ENCODE data around the gene TMCO4.

Gene TMCO4

DNA sequence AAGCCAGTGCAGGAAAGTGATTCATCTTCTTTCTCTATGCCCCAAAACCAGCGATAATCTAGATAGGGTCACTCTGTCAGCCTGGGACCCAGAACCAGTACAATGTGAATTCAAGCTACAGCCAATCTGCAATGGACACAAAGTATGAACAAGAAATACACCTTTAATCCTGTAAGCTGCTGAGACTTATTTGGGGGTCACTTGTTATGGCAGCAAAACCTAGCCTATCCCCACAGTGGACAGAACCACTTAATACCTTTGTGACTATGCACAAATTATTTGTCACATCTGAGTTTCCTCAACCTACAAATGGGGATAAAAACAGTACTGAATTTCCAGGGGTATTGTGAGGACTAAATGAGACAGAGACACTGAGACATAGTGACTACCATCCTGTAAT, 50.0 kb downstream of the TMCO4 start:
- no peak for DNase-seq (ENCODE audit: low read depth in 2 of 2)

DNA sequence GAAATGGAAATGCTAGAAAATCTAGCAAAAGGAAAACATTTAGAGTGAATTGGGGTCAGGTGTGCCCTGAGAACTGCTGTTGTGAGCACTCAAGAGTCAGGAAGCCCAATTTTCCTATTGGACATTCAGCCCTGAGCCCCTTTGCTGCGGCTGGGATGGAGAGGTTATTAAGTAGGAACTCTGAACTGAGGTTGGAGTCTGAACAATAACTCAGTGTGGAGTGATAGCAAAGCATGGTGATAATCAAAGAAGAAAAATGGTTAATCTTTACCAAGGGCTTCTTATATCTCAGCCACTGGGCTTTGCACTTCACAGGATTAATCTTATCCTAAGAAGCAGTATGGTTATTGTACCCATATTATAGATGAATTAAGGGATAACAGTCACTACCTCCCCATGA, 52.0 kb downstream of the TMCO4 start:
- DNase-seq (ENCODE audit: low read depth in 2 of 2) = no peak

DNA sequence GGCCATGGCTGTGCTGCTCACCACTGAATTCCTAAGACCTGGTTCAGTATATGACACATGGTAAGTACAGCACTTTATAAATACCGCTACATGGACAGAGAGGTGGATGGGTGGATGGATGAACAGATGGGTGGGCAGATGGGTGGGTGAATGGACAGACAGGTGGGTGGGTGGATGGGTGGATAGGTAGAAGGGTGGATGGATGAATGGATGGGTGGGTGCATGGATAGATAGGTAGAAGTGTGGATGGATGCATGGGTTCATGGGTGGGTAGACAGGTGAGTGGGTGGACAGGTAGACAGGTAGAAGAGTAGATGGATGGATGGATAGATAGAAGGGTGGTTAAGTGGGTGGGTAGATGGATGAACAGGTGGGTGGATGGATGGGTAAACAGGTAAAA, 54.8 kb downstream of the TMCO4 start:
- DNase-seq (ENCODE audit: low read depth in 2 of 2) = no peak

DNA sequence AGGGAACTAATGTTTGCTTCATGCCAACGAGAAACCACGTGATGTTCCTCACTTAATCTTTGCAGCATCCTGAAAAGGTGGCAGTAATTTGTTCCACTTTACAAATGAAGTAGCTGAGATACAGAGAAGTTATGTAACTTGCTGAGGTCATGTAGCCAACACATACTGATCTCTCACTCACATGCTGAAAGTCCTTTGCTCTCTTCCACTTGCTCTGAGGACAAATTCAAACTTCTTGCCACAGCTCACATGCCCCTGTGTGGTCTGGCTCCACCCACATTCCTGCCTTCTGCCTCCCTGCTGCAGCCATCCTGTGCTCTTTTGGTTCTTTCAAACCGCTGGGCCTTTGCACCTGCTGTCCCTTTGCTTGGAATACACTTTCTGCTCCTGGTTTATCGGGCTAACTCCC, 55.4 kb downstream of the TMCO4 start:
- DNase-seq (ENCODE audit: low read depth in 2 of 2) = no peak

DNA sequence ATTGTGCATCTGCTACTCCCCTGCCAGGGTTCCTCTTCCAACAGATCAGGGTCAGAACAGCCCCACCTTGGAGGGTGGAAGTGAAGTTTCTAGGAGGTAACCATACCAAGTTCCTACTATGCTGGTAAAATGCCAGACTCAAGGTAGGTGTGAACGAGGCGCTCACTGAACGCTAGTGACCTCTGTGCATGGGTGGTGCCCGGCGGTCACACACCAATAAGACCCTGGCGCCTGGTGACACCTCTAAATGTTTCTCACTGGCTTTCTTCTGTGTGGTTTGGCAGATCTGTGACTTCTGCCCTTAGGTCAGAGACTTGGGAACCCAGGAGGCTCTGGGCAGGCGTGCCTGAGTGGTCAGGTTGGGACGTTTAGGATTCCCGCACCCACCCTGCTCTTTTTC, 55.9 kb downstream of the TMCO4 start:
- no peak for DNase-seq (ENCODE audit: low read depth in 2 of 2)

DNA sequence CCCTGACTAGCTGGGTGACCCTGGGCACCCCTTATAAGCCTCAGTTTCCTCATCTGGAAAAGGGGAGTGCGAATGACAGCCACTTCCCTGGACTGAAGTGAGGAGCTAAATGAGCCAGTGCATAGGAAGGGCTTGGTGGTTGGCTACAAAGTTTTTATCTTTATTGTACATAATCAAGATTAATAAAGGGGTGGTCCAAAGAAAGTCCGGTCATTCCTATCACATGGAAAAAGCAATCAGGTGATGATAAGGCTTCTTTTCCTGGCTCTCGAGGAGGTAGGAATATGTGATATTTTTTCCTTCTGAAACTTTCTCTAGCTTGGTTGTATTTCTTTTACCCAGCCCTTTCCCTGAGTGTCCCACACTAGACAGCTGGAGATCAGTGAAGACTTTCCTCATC, 56.5 kb downstream of the TMCO4 start:
- DNase-seq (ENCODE audit: low read depth in 2 of 2) = no peak

DNA sequence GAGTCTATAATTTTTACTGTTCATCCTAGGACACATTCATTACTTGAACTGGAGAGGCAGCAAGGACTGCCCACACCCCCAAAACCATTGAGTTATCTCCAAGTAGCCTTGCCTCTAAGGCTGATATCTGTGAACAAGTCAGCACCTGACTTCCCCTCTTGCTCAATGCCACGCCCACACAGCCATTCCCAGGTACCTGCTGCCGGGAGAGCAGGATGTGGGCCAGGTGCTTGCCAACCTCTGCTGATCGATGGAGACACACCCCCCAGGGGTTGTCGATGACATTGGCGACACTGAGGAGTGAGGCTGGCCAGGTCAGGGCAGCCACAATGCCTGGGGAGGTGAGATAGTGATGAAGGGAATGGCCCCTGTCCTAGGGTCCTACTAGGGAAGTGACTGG, 60.1 kb downstream of the TMCO4 start:
- no peak for DNase-seq (ENCODE audit: low read depth in 2 of 2)

DNA sequence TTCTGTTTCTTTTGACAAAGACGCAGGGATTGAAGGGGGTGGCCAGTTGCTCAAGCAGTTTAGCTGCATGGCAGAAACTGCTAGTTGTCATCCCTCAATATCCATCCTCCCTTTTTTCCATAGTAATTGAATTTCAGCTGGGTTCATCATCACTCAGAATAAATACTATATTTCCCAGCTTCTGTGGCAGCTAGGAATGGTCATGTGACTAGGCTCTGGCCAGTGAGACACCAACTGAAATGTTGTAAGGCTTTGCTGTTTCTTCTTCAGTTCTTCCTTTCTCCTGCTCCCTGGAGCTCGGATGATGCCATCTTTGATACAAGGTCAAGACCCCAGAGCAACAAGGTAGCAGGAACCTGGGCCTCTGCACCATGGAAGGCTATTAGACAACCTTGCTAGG, 61.0 kb downstream of the TMCO4 start:
- DNase-seq (ENCODE audit: low read depth in 2 of 2) = no peak

DNA sequence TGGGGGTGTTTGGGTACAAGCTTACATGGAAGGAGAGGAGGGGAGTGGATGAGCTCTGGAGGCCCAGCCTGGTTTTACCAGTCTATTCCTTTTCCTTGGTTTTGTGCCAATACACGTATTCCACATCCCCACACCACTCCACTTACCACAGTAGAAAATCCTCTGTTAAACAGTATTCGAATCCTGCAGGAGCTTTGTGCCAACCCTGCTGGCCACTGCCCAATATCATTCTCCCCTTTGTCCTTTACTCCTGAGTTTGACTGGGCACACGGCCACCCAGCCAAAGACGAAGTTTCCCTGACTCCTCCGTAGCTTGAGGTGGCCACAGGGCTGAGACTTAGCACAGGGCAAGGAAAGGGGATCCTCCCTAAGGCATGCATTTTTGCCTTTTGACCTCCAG, 61.6 kb downstream of the TMCO4 start:
- no peak for DNase-seq (ENCODE audit: low read depth in 2 of 2)

DNA sequence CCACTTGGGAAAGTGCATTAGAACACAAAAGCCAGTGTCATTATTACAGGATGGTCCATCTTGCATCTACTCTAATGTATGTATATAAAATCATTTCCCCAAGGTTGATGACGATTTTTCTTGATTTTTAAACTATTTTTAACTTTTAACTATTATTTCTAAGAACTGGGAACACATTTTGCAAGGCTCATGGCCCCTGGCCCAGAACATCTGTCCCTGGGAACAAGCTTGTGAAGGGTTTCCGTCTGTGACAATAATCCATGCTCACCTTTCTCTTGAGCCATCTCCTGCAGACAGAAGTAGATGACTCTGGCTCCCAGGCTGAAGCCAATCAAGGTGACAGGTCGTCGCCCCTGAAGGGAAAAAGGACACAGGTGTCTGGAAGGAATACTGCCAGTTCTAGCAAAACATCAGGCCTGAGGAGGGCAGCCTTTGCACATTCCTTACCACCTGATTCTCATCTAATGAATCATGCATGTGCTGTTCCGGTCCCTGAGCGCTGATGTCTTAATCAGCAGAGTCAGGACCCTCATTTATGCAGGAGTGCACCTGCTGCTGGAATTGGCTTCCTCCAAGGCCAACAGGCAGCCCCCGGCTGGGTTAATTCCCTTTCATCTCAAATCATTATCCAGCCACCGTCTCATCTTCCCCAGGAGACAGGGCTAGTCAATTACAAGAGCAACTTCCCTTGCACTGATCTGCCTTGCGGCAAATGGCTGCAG, 62.5 kb downstream of the TMCO4 start:
- DNase-seq (ENCODE audit: low read depth in 2 of 2) = no peak

DNA sequence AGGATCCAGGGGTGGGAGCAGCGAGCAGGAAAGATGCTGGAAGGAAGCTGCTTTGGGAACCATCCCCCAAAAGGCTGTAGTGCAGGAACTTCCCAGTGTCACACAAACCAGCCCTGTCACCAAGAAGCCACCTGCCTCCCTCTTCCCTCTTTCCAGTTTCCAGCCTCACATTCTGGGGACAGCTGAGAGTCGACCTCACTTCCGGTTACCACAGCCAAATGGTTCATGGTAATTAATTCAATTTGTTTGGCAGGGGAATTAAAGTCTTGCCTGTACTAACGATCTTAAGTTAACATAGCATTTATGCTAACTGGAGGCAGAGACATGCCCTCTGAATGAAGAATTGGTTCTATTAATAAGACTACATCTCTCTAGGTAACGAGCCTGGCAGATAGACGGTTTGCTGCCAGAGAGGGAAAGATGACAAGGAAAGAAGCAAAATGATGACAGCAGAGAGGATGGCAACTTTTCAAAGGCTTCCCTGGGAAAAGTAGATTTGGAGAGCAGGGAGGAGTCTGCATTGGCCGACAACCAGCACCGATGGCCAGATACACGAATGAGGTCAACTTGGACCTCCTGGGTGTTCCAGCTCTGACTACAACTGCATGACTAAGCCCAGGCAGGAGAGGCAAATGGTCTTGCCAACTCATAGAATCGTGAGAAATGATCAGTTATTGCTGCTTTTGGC, 64.1 kb downstream of the TMCO4 start:
- no peak for DNase-seq (ENCODE audit: low read depth in 2 of 2)

DNA sequence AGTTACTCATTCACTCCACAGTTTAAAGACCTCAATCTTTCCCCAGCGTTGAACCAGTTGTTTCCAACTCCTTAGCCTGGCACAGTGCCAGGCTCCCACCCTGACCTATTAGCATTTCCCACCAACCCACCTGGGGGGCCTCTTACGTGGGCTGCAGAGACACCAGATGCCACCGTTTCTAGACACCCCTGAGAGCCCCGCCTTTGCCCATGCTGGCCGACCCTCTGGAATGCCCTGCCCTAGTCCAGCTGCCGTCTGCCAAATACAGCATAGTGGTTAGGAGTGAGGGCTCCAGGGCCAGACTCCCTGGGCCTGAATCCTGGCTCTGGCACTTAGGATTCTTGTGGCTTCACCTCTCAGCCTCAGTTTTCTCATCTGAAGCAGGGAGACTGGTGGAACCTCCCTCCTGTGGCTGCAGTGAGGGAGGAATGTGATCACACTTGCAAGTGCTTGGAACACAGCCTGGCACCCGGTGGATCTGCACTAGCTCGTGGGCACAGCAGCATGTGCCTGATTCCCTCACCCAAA, 65.2 kb downstream of the TMCO4 start:
- DNase-seq (ENCODE audit: low read depth in 2 of 2) = no peak

DNA sequence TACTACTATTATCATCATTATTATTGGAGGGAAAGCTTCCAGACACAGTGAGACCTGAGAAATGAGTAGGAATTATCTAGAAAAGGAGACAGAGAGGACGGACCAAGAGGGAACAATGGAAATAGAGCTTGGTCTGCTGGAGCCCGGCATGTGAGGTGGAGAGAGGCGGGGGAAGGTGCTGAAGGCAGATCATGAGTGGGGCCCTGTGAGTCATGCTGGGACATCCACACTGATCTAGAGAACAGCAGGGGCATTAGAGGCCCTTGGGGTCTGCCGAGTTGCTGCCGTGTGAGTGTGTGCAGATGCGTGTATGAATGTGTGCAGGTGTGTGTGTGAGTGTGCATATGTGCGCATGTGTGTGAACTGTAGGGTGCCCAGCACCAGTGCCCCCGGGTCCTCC, 65.7 kb downstream of the TMCO4 start:
- no peak for DNase-seq (ENCODE audit: low read depth in 2 of 2)

DNA sequence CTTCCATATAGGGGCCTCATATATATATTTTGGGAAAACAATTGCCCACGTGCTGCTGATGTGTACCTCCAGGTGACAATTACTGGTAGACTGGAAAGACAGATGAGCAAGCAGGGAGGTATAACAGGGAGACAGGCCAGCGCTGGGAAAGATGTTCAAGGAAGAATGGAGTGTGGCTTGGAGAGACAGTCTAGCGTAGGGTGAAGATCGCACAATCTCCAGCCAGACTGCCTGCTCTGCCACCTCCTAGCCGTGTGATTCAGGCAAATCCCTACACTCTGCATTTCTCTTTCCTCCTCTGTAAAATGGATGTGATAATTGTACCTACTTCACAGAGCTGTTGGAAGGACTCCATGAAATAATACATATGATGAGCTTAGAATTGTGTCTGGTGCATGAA, 66.1 kb downstream of the TMCO4 start:
- DNase-seq (ENCODE audit: low read depth in 2 of 2) = no peak

DNA sequence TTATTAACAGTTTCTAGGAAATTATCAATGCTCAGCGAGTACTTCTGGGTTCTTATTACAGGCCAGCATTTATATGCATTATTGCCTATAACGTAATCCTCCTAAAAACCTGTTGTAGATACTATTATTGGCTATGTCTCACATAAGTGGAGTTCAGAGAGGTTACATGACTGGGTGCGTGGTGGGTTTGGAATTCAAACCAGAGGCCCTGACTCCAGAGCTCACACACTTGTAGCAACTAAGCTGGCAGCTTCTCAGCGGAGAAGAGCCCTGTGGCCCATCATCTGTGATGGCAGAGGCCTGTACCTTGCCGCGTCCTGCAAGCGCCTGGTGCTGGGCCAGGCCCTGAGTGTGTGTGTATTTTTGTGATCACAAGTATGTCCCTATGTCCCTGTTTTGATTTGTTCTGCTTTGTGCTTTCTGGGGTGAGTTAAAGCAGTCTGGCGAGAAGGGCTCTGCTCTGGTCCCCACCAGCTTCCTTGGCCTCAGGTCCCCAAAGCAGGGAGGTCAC, 68.3 kb downstream of the TMCO4 start:
- no peak for DNase-seq (ENCODE audit: low read depth in 2 of 2)

DNA sequence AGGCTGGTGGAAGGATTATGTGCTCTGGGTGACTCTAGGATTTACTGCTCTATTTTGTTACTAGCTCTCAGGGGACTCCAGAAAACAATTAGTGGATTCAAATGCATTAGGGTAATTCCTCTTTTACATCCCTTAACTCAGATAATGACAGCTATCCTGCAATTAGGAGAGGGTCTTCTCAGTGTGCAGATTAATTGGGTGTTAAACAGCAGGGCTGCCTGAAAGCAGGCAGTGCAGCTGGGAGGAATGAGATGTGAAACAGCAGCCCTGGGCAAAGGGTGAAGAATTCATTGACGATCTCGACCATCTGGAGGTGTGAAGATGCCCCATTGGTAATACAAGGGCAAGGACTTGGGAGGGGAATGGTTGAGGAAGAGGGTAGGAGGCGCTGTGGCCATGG, 68.9 kb downstream of the TMCO4 start:
- DNase-seq (ENCODE audit: low read depth in 2 of 2) = no peak

DNA sequence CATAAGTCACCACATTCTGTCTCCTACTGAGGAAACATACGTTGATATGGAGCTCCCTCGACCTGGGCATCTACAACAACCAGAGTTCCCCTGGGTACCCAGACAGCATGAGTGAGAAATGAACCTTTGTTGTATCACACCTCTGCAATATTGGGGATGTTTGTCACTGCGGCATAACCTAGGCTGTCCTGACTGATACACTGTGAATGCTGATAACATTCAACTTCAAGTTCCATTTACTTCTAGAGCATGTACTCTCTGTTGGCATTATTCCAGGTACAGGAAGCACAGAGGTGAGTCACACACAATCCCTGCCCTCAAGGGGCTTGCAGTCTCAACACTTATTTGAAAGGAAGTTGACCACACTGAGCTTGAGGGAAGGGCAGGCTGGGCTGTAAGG, 69.5 kb downstream of the TMCO4 start:
- no peak for DNase-seq (ENCODE audit: low read depth in 2 of 2)

DNA sequence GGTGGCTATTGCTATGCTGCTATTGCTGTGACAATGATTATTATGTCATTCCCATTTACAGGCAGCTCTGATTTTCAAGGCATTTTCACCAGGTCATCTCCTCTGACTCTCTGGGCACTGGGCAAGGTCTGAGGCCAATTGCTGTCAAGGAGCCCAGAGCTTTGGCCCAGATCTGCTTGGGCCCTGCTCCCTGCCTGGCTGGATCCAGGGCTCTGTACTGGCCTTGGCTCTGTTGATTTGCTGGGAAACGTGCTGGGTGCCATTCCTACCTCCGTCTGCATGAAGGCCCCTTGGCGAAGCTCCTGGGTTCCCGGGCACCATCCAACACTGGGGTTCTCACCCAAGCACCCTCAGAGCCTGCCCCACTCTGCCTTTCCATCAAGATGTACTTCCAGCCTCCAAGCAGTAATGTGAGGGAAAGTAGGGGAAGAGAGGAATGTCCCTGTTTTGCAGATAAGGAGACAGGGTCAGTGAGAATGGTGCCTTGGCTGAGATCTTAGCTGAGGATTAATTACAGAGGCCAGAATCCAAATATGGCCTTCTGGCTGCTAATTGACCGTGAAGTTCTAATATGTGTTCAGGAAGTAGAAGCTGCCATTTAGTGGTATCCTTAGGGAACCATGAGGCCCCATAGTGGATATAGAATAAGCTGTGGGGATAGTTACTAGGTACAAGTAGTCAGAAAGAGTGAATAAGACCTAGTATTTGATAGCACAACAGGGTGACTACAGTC, 71.1 kb downstream of the TMCO4 start:
- DNase-seq (ENCODE audit: low read depth in 2 of 2) = no peak

DNA sequence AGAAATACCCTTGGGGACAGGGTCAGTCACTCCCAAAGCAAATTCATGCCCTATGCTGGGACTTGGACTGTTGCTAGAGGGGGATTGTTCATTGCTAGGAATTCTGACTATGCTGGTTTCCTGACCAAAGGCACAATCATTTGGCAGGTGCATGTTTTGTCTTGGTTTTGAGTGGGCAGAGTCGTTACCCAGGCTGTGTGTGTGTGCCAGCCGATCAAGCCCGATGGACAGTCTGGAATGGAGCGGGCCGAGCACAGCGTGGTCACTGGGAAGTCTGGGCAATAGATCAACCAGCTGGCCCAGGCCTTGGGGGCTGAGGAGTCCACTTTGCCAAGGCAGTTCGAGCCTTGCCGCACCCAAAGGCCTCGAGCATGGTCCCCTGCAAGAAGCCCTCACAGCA, 74.1 kb downstream of the TMCO4 start:
- DNase-seq (ENCODE audit: low read depth in 2 of 2) = no peak

DNA sequence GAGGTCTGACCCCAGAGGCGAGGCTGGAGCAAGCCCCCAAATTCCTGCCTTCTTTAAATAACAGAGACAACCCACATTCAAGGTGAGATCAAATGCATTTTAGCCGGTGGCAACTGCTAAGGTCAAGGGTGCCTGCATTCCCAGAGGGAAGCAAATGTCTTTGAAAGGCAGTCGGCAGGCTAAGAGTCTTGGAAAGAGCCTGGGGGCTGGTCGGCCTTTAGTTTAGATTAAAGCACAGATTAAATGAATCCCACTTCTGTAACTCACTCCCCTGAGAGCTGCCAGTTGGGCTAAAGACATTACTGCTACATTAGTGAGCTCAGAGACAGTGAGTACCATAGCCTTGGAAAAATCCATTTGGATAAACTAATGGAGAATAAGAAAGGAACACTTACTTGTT, 75.8 kb downstream of the TMCO4 start:
- DNase-seq (ENCODE audit: low read depth in 2 of 2) = no peak

DNA sequence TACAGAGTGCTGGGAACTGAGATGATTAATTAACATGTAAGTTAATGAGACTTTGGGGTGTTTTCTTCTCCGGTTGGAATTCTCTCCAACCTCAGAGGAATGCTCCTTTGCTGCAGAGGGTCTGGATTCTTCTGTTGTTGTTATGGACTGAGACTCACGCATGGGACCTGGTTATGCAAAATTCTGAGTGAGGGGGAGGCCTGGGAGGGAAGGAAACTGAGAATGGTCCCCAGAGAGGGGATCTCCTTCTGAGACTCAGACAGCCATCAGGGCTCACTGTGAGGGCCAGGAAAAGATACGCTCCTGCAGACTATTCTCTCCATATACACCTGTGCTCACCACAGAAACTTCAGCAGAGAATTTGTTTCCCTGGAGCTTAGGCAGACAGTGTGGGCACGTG, 78.7 kb downstream of the TMCO4 start:
- no peak for DNase-seq (ENCODE audit: low read depth in 2 of 2)

DNA sequence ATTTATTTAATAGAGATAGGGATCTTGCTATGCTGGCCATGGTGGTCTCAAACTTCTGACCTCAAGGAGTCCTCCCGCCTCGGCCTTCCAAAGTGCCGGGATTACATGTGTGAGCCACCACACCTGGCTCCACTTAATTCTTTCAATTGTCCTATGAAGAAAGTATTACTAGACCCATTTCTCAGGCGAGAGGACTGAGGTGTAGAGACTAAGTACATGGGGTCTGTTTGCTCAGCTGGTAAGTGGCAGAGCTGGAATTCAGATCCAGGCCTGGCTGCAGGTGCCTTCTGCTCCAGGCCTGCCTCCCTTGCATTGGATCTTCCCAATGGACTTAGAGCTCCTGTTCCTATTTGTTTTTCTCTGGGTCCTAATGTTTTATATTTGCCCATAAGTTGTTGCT, 79.5 kb downstream of the TMCO4 start:
- no peak for DNase-seq (ENCODE audit: low read depth in 2 of 2)

DNA sequence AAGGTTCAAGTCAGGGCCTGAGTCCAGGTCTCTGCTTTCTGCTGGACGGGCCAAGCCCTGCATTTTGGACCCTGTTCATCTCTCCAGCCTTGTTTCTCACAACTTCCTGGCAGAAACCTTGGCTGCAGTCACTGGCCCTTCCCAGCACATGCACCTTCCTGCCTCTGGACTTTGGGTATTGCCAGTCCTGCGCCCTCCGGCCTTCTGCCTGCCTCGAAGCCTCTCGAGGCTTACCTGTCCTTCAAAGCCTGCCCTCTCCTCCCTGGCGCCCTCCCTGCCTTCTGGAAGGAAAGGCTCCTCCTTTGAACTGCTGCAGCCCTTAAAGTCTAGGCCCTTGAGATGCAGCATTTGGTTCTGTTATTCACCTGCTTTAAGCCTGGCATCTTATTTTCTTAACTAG, 82.2 kb downstream of the TMCO4 start:
- DNase-seq (ENCODE audit: low read depth in 2 of 2) = no peak
